ENCODE measurements around the gene FAM114A1. TPM values are rescaled to one million over a fixed set of nuclear protein-coding genes. Genes with fewer than 3 reads are reported as not detected.

FAM114A1 gene
- total RNA-seq, 2 experiments from 2014 or later = not detected

GRCh38 chr4:38924353-38924752 lies 56.7 kb downstream of the FAM114A1 start:
- H3K27me3 ChIP-seq (ENCODE audit: control insufficient read depth in 1 of 2, insufficient read depth in 2 of 2, low read length in 2 of 2) = no peaks in the 10 kb centered on the region
- Mint-ChIP-seq H3K4me3 (no peak overlapping the region), H3K27me3 (no peaks in the 10 kb centered on the region), H3K27ac (no peak overlapping the region), H3K36me3 (ENCODE audit: low read depth) (no peaks in the 10 kb centered on the region), H3K9me3 (no peaks in the 10 kb centered on the region), H3K4me1 (ENCODE audit: low read depth) (peaks cover 7% of the 10 kb centered on the region)
- H3K4me3 ChIP-seq (ENCODE audit: low read length) = no peak overlapping the region
- H3K36me3 ChIP-seq (ENCODE audit: insufficient read depth, low read length) = no peaks in the 10 kb centered on the region
- H3K27ac ChIP-seq (ENCODE audit: low read depth in 1 of 2, low read length in 2 of 2) = no peak overlapping the region
- no peak for ATAC-seq (ENCODE audit: poor library complexity)
- no peaks in the 10 kb centered on the region for H3K4me1 ChIP-seq (ENCODE audit: insufficient read depth, low read length)
- intact Hi-C loops (cut with DNase I, micrococcal nuclease) = no loop called here
- H3K9me3 ChIP-seq (ENCODE audit: control insufficient read depth in 1 of 2, insufficient read depth in 1 of 2, low read length in 2 of 2) = no peaks in the 10 kb centered on the region
- CTCF ChIA-PET = interaction anchor here (1.1 kb wide), 1 partner anchor 25 kb away, joined by 6 read pairs; no protein-coding TSS in a partner anchor
- DNase-seq = no peak
- TF ChIP-seq CTCF (IDR thresholded peaks at IDR 0.05) = no peak
- POLR2A ChIA-PET = no interaction called here

- ATAC-seq (ENCODE audit: poor library complexity) (no peak), DNase-seq (no peak)
- H3K27ac Mint-ChIP-seq = no peak overlapping the region
- H3K4me3 ChIP-seq (ENCODE audit: low read length) = no peak overlapping the region
- CTCF ChIA-PET = interaction anchor here (1.1 kb wide), 1 partner anchor 277 kb away, joined by 3 read pairs; no protein-coding TSS in a partner anchor
- intact Hi-C loops (cut with DNase I, micrococcal nuclease) = no loop called here
- no peak overlapping the region for H3K27ac ChIP-seq (ENCODE audit: low read depth in 1 of 2, low read length in 2 of 2)
- TF ChIP-seq CTCF (IDR thresholded peaks at IDR 0.05) = no peak
- no peaks in the 10 kb centered on the region for H3K9me3 Mint-ChIP-seq
- no peaks in the 10 kb centered on the region for H3K27me3 ChIP-seq (ENCODE audit: control insufficient read depth in 1 of 2, insufficient read depth in 2 of 2, low read length in 2 of 2)
- no peaks in the 10 kb centered on the region for H3K27me3 Mint-ChIP-seq
- POLR2A ChIA-PET = no interaction called here
- H3K36me3 ChIP-seq (ENCODE audit: insufficient read depth, low read length) = no peaks in the 10 kb centered on the region
- no peaks in the 10 kb centered on the region for H3K4me1 ChIP-seq (ENCODE audit: insufficient read depth, low read length)
- peaks cover 2% of the 10 kb centered on the region for H3K4me1 Mint-ChIP-seq (ENCODE audit: low read depth)
- no peaks in the 10 kb centered on the region for H3K9me3 ChIP-seq (ENCODE audit: control insufficient read depth in 1 of 2, insufficient read depth in 1 of 2, low read length in 2 of 2)
- no peak overlapping the region for H3K4me3 Mint-ChIP-seq
- H3K36me3 Mint-ChIP-seq (ENCODE audit: low read depth) = no peaks in the 10 kb centered on the region
Measured at GRCh38 chr4:38925492-38926413, 58.1 kb downstream of the FAM114A1 start.

- no peak for TF ChIP-seq CTCF (IDR thresholded peaks at IDR 0.05)
- Mint-ChIP-seq H3K36me3 (ENCODE audit: low read depth) (no peaks in the 10 kb centered on the region), H3K27me3 (no peaks in the 10 kb centered on the region), H3K4me1 (ENCODE audit: low read depth) (no peaks in the 10 kb centered on the region), H3K9me3 (no peaks in the 10 kb centered on the region), H3K27ac (no peak overlapping the region), H3K4me3 (no peak overlapping the region)
- H3K4me1 ChIP-seq (ENCODE audit: insufficient read depth, low read length) = no peaks in the 10 kb centered on the region
- ChIA-PET CTCF (interaction anchor here (1.1 kb wide), 1 partner anchor 208 kb away, joined by 4 read pairs; no protein-coding TSS in a partner anchor), POLR2A (interaction anchor here (0.7 kb wide), 1 partner anchor 1858 kb away, joined by 3 read pairs; no protein-coding TSS in a partner anchor)
- DNase-seq (no peak), ATAC-seq (ENCODE audit: poor library complexity) (no peak)
- no peak overlapping the region for H3K27ac ChIP-seq (ENCODE audit: low read depth in 1 of 2, low read length in 2 of 2)
- H3K27me3 ChIP-seq (ENCODE audit: control insufficient read depth in 1 of 2, insufficient read depth in 2 of 2, low read length in 2 of 2) = no peaks in the 10 kb centered on the region
- H3K36me3 ChIP-seq (ENCODE audit: insufficient read depth, low read length) = no peaks in the 10 kb centered on the region
- intact Hi-C loops (cut with DNase I, micrococcal nuclease) = no loop called here
- H3K4me3 ChIP-seq (ENCODE audit: low read length) = no peak overlapping the region
- H3K9me3 ChIP-seq (ENCODE audit: control insufficient read depth in 1 of 2, insufficient read depth in 1 of 2, low read length in 2 of 2) = no peaks in the 10 kb centered on the region
Measured at GRCh38 chr4:38926896-38927295, 59.3 kb downstream of the FAM114A1 start.

Data from CD4-positive, alpha-beta T cell (primary cell).